Measurements from ENCODE around the gene DHH. TPM values are rescaled to one million over a fixed set of nuclear protein-coding genes. Genes with fewer than 3 reads are reported as not detected.

Gene DHH
- total and polyA plus RNA-seq, 9 of the 15 experiments (the other 6 are each of a cell fraction or from before 2014, with no cell fraction given): 0.07 to 2.6 (median 0.54) TPM

- no peak for TF ChIP-seq E4F1 (CRISPR knock-in tag; IDR thresholded peaks at IDR 0.05; ENCODE audit: borderline replicate concordance)
- TF ChIP-seq TCFL5 (CRISPR knock-in tag; conservative IDR thresholded peaks at IDR 0.05): no peak
- TF ChIP-seq TFAP4 (CRISPR knock-in tag; IDR thresholded peaks at IDR 0.05; ENCODE audit: borderline replicate concordance): peak; percentile 84
- no peak for TF ChIP-seq IRF1 (CRISPR knock-in tag; IDR thresholded peaks at IDR 0.05; ENCODE audit: borderline replicate concordance)
- no peak for TF ChIP-seq CBX2 (IDR thresholded peaks at IDR 0.05; ENCODE audit: insufficient read depth, low read length, poor library complexity, severe bottlenecking)
- TF ChIP-seq ZNF449 (CRISPR knock-in tag; IDR thresholded peaks at IDR 0.05): no peak
- TF ChIP-seq RCOR1 (IDR thresholded peaks at IDR 0.05; ENCODE audit: borderline replicate concordance in 1 of 2, low read depth in 2 of 2, low read length in 2 of 2): peak in 1 of 2 experiments; percentile 65; a peak in 2 of 4 replicates
- TF ChIP-seq CUX1 (CRISPR knock-in tag; IDR thresholded peaks at IDR 0.05): no peak
- TF ChIP-seq RBBP5 (IDR thresholded peaks at IDR 0.05; ENCODE audit: borderline replicate concordance, insufficient read depth, low read length, poor library complexity, severe bottlenecking): peak; percentile 88
- TF ChIP-seq CAMTA2 (CRISPR knock-in tag; conservative IDR thresholded peaks at IDR 0.05): no peak
- no peak for TF ChIP-seq HOXB6 (CRISPR knock-in tag; IDR thresholded peaks at IDR 0.05; ENCODE audit: borderline replicate concordance)
These were observed 34.1 kb downstream of the DHH start, which contains the start of gene KMT2D (continued) for GRCh38 chr12:49060237-49061156.
